PC-9 (cell line): ENCODE measurements around the gene MIEF1. TPM values are rescaled to one million over a fixed set of nuclear protein-coding genes. Genes with fewer than 3 reads are reported as not detected.
A peak's percentile ranks its signal among the peaks of the same experiment; 100 is the strongest.

ENCODE experiments used
- BruUV-seq: library from RNA; stranded (reverse); fragments of 400-500 nt; replicated peaks from 2 replicates; lab custom pipeline; 2021; lab: Mats Ljungman, UMichigan
- CTCF ChIA-PET: fragments of 300-600 bp; sonication (Branson Sonifier 250); formaldehyde crosslinking; loops from one replicate; lab custom pipeline; 2022; ENCODE audit warnings: antibody characterized with exemption; lab: Charles Lee
- POLR2A ChIA-PET: fragments of 300-600 bp; sonication (Branson Sonifier 250); formaldehyde crosslinking; loops from one replicate; lab custom pipeline; 2022; ENCODE audit warnings: antibody characterized with exemption; ENCODE audit not compliant: unreplicated experiment; lab: Charles Lee
- DNase-seq, 2 experiments: peaks; one replicate each; pipeline versions ENCODE4 v3.0.0 to v3.0.0-alpha.2; 2015 to 2022; ENCODE audit warnings: mixed read lengths in 1 of 2
- H2AFZ ChIP-seq: fragments of 200-600 bp; sonication (generic); 2 replicates; pipeline ENCODE4 v1.8.1; 2017; ENCODE audit warnings: antibody characterized with exemption
- H3F3A ChIP-seq: fragments of 200-600 bp; sonication (generic); 2 replicates; pipeline ENCODE4 v1.8.1; 2017; ENCODE audit warnings: antibody characterized with exemption, mild to moderate bottlenecking, low read depth; ENCODE audit not compliant: insufficient read depth
- H3K27ac ChIP-seq: fragments of 200-600 bp; sonication (generic); 2 replicates; pipeline ENCODE4 v1.6.1; 2016; ENCODE audit warnings: mixed run types
- H3K27me3 ChIP-seq: fragments of 200-600 bp; sonication (generic); 2 replicates; pipeline ENCODE4 v1.6.1; 2016; ENCODE audit warnings: low read depth, mixed run types; ENCODE audit not compliant: insufficient read depth
- H3K36me3 ChIP-seq: fragments of 200-600 bp; sonication (generic); 2 replicates; pipeline ENCODE4 v1.6.1; 2016; ENCODE audit warnings: low read depth, mixed run types
- H3K4me1 ChIP-seq: fragments of 200-600 bp; sonication (generic); replicated peaks from 2 replicates; pipeline ENCODE4 v1.6.1; 2016; ENCODE audit warnings: mixed run types; ENCODE audit not compliant: insufficient read depth
- H3K4me2 ChIP-seq: fragments of 200-600 bp; sonication (generic); 2 replicates; pipeline ENCODE4 v1.6.1; 2017; ENCODE audit warnings: mixed run types
- H3K4me3 ChIP-seq: fragments of 200-600 bp; sonication (generic); 2 replicates; pipeline ENCODE4 v1.6.1; 2016; ENCODE audit warnings: mixed run types
- H3K79me2 ChIP-seq: fragments of 200-600 bp; sonication (generic); 2 replicates; pipeline ENCODE4 v1.6.1; 2017; ENCODE audit warnings: low read depth, mixed run types
- H3K9me2 ChIP-seq: fragments of 200-600 bp; sonication (generic); 2 replicates; pipeline ENCODE4 v1.8.1; 2017; ENCODE audit warnings: mild to moderate bottlenecking; ENCODE audit not compliant: insufficient read depth
- H3K9me3 ChIP-seq: fragments of 200-600 bp; sonication (generic); 2 replicates; pipeline ENCODE4 v1.8.1; 2016; ENCODE audit warnings: low read depth; ENCODE audit not compliant: insufficient read depth
- H4K20me1 ChIP-seq: fragments of 200-600 bp; sonication (generic); 2 replicates; pipeline ENCODE4 v1.8.1; 2017; ENCODE audit not compliant: insufficient read depth
- CTCF ChIP-seq: fragments of 200-600 bp; sonication (generic); conservative IDR thresholded peaks from 2 replicates; pipeline ENCODE4 v1.6.1; 2017; ENCODE audit warnings: mixed run types, antibody characterized with exemption, mild to moderate bottlenecking, moderate library complexity
- EZH2 ChIP-seq: fragments of 200-600 bp; sonication (generic); IDR thresholded peaks from 2 replicates; pipeline ENCODE4 v1.8.0; 2017; ENCODE audit warnings: antibody characterized with exemption, low read depth
- intact Hi-C: fragments of 100-400 bp; cut with micrococcal nuclease; formaldehyde crosslinking; loops from one replicate; pipeline ENCODE4 v1.10.0; 2022; ENCODE audit not compliant: unreplicated experiment
- total RNA-seq: library from RNA; stranded (reverse); gene quantifications from 2 replicates; pipeline ENCODE4 v1.2.3, GENCODE V29; 2021

MIEF1 gene
- total RNA-seq, 1 experiment from 2014 or later = 36.9 TPM

GRCh38 chr22:39527481-39527961 is 25.4 kb downstream of the MIEF1 start:
- Histone ChIP-seq H3K36me3 (peaks cover 24% of the 10 kb centered on the region), H2AFZ (no peak overlapping the region), H3K4me2 (peak overlapping the region; percentile 60; the same call in 1 of the 2 replicates), H3K9me2 (no peaks in the 10 kb centered on the region), H3K4me1 (peaks cover 47% of the 10 kb centered on the region), H3K79me2 (peaks cover 49% of the 10 kb centered on the region), H3F3A (peaks cover 89% of the 10 kb centered on the region), H3K9me3 (no peaks in the 10 kb centered on the region), H3K27ac (0 out of 2 replicates have a peak overlapping the region, but pooled peaks have one; percentile 19), H3K27me3 (no peaks in the 10 kb centered on the region), H4K20me1 (peaks cover 67% of the 10 kb centered on the region), H3K4me3 (no peak overlapping the region)
- BruUV-seq = no TSS peak
- peak; percentile 52 to 75 for DNase-seq
- ChIA-PET CTCF (interaction anchor here (0.6 kb wide), 1 partner anchor 195 kb away, joined by 4 read pairs; no protein-coding TSS in a partner anchor), POLR2A (interaction anchor here (0.9 kb wide), 1 partner anchor 38 kb away, joined by 5 read pairs; no protein-coding TSS in a partner anchor)
- TF ChIP-seq EZH2 (no peak), CTCF (no peak)
- intact Hi-C loops = loop anchor here (5.0 to 10.0 kb wide), 3 partner anchors 283 to 760 kb away; partner anchors contain the start of gene PDGFB

- TF ChIP-seq CTCF (no peak), EZH2 (no peak)
- H2AFZ ChIP-seq = no peak overlapping the region
- CTCF ChIA-PET = interaction anchor here (0.8 to 1.2 kb wide), 5 partner anchors 32 to 358 kb away, joined by 3 to 8 read pairs (median 5); partner anchors contain the start of gene TAB1
- peaks cover 83% of the 10 kb centered on the region for H3F3A ChIP-seq
- H3K4me3 ChIP-seq = no peak overlapping the region
- peaks cover 18% of the 10 kb centered on the region for H3K36me3 ChIP-seq
- no peak overlapping the region for H3K27ac ChIP-seq
- POLR2A ChIA-PET = interaction anchor here (0.9 kb wide), 1 partner anchor 38 kb away, joined by 5 read pairs; no protein-coding TSS in a partner anchor
- H3K9me2 ChIP-seq = no peaks in the 10 kb centered on the region
- intact Hi-C loops = loop anchor here (2.0 to 10.0 kb wide), 4 partner anchors 33 to 761 kb away; partner anchors contain the start of gene PDGFB
- peaks cover 42% of the 10 kb centered on the region for H3K79me2 ChIP-seq
- peaks cover 61% of the 10 kb centered on the region for H4K20me1 ChIP-seq
- no TSS peak for BruUV-seq
- no peaks in the 10 kb centered on the region for H3K9me3 ChIP-seq
- peak overlapping the region; percentile 60 for H3K4me2 ChIP-seq
- no peaks in the 10 kb centered on the region for H3K27me3 ChIP-seq
- H3K4me1 ChIP-seq = peaks cover 40% of the 10 kb centered on the region
- DNase-seq = peak in 1 of 2 experiments; percentile 17
Observed at GRCh38 chr22:39528080-39528661, 26.1 kb downstream of the MIEF1 start.

DNA sequence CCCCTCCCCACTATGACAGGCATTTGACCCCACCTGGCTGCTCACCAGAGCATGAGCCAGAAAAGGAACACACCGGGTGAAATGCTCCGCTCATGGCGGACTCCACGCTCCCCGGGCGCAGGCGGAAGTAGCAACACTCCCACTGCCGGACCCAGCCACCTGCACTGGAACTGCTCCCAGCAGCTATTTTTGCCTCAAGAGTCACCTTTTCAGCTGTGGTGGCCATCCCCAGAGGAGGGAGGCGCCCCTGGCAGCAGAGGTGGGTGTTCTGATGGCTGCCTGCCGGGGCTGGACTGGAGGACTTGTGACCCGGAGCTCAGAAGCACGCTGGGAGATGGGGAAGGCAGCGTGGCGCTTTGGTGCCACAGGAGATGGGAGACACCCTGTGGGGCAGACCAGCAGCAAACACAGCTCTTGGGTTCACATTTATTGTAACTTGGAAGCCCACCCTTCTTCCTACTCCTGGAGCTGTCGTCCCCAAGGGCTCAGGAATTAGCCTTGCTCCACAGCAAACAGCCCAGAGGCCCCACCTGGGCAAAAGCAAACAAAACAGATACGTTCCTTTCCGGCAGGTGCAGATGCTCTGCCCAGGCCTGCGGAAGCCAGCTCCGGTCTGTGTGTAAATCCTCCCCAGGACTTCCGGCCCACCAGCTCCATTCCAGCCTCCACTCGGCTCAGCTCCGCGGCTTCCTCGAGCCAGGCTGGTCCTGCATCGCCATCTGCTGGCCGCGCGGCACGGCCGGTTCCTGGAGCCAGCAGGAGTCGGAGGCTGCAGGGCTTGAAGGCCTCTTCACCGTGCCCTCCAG is 26.8 kb downstream of the MIEF1 start:
- no TSS peak for BruUV-seq
- Histone ChIP-seq H3K36me3 (peaks cover 17% of the 10 kb centered on the region; the same call in 1 of the 2 replicates), H3K4me3 (peak overlapping the region; percentile 5; the same call in 1 of the 2 replicates), H4K20me1 (peaks cover 54% of the 10 kb centered on the region), H3K4me2 (peak overlapping the region; percentile 60), H3K27me3 (no peaks in the 10 kb centered on the region), H2AFZ (no peak overlapping the region), H3K9me2 (no peaks in the 10 kb centered on the region), H3F3A (peaks cover 81% of the 10 kb centered on the region), H3K27ac (no peak overlapping the region), H3K9me3 (no peaks in the 10 kb centered on the region), H3K79me2 (peaks cover 37% of the 10 kb centered on the region), H3K4me1 (peaks cover 37% of the 10 kb centered on the region)
- DNase-seq = peak; percentile 87 to 91
- intact Hi-C loops = loop anchor here (1.0 to 10.0 kb wide), 5 partner anchors 34 to 762 kb away; partner anchors contain the start of gene PDGFB
- POLR2A ChIA-PET = interaction anchor here (0.5 to 0.6 kb wide), 5 partner anchors 15 to 1331 kb away, joined by 3 to 8 read pairs (median 5); no protein-coding TSS in a partner anchor
- TF ChIP-seq EZH2 = no peak
- TF ChIP-seq CTCF = peak; percentile 98
- CTCF ChIA-PET = interaction anchor here (0.6 to 1.2 kb wide), 28 partner anchors 9 to 1224 kb away, joined by 3 to 17 read pairs (median 4); partner anchors contain the start of genes ATF4, RPL3 and TAB1
